Effector CD8-positive, alpha-beta T cell (primary cell): ENCODE measurements around the gene PAPPA.

Source experiments
- DNase-seq: peaks from one replicate; lab custom pipeline; 2025; lab: John Stamatoyannopoulos, UW

PAPPA gene

GRCh38 chr9:116383936-116384335 is 230.3 kb downstream of the PAPPA start:
- DNase-seq, result no peak

GRCh38 chr9:116387934-116388698 is 234.5 kb downstream of the PAPPA start:
- no peak for DNase-seq

DNA sequence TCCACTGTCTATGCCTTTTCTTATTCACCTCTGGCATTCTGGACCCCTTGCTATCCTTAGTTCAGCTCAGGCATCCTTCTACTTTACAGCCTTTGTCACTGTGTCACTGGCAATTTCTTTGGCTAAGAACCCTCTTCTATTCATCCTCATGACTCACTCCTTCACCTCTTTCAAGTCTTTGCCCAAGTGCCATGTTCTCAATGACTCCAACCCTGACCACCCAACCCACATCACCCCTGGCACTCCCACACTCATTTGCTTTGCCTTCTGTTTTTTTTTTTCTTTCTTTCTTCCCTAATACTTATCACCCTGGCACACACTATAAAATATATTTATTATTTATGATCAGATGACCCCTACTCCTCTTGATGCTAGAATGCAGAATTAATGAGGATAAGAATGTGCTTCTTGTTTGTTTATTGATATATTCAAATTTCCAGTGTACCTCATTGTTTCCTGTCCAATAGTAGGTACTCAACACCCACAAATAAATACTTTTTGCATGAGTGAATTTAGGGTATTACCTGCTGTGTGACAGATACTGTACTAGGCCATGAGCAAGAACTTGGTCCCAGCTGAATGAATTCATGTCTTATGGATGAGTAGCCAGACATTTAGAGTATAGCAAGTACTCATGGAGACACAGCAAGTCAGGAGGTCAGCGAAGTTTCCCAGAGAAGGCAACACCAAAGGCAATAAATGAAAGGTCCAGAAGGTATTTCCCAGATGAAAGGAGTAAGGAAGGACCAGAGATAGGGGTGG is 236.1 kb downstream of the PAPPA start:
- DNase-seq, result no peak

GRCh38 chr9:116390303-116391228 is 237.0 kb downstream of the PAPPA start:
- DNase-seq, result no peak

GRCh38 chr9:116391306-116391900 is 237.8 kb downstream of the PAPPA start:
- DNase-seq, result no peak

DNA sequence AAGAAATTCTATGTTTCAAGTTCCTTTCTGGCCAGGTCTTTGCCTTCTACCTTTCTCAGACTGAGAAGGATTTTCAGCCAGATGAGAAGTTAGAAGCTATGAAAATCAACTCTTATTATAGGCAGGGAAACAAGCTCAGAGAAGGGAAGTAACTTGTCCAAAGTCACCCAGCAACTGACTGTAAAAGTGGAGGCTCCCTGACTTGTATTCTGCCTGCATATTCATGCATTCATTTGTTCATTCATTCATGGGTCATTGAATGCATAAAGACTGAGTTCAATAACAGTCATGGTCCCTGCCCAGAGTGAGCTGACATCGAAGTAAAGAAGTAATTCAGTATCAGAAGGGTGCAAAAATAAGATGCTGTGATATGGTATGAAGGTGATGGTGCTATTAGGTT is 239.6 kb downstream of the PAPPA start:
- no peak for DNase-seq

DNA sequence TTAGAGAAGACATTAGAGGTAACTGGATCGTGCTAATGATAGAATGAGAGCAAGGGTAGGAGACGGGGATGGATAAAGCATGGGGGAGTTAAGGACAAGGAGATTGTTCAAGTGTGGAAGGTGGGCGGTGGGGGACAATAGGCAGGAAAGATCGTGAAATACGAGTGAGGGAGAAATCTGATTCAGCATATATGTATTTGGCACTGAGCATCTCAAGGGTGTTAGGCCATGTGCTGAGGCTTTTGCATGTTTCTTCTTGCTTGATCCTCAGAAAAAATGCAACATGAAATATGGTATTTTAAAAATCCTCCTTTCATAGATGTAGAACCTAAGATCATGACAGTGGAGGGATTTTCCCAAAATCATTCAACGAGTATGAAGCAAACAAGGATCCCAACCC is 240.5 kb downstream of the PAPPA start:
- DNase-seq, result no peak

GRCh38 chr9:116394894-116395698 is 241.5 kb downstream of the PAPPA start:
- DNase-seq, result no peak

DNA sequence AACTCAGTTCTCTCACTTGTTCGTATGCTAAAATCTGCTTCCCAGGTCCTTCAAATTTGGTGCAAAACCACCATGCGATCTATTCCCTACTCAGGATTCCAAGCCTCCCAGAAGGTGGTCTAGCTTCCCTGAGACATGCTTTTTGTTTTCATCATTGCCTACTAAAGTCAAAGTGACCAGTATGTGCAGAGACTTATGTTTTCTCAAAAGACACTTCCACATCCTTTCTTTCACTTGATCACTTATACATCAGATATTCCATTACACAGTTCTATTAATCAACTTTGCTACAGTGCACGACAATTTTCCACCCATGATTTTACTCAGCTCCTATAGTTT is 242.1 kb downstream of the PAPPA start:
- DNase-seq, result no peak

GRCh38 chr9:116403171-116403570 is 249.6 kb downstream of the PAPPA start:
- DNase-seq, result no peak

- no peak for DNase-seq
Measured at GRCh38 chr9:116404228-116404627, 250.6 kb downstream of the PAPPA start.

DNA sequence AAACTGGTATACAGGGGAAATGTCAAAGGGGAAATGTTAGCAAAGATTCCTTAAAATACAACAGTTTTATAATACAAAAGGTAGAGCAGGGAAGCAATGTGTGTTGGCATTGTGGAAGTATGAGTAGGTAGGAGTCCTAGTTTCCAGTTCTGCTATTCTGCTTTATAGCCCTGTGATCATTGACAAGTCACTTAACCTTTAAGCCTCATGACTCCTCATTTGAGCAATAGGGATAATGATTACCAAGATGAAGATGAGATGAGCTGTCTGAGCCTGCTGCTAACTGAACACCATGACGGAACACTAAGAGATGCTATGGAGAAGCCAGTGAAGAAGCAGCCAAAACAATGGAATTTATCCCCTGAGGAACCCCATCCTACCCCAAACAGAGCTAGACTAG is 251.7 kb downstream of the PAPPA start:
- no peak for DNase-seq

GRCh38 chr9:116406469-116406868 is 252.9 kb downstream of the PAPPA start:
- DNase-seq, result no peak

- DNase-seq, result no peak
Measured at GRCh38 chr9:116409129-116409528, 255.5 kb downstream of the PAPPA start.

DNA sequence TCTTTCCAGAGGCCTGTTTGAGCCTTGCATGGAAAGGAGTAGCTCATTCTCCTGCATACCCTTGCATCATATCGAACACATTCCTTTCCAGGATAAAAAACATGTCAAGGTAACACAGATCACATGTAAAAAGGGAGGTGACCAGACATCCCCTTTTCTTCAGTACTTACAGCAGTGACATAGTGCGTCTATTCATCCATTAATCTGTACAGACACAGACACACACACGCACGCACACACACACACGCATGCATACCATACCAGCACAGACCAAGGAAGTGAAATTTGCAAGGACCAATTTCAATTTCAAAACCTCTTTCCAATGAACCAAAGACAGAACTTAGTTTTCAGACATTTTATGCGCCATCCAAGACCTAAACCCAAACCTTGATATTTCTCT is 256.0 kb downstream of the PAPPA start:
- DNase-seq, result no peak

- no peak for DNase-seq
Measured at GRCh38 chr9:116411506-116411905, 257.9 kb downstream of the PAPPA start.

DNA sequence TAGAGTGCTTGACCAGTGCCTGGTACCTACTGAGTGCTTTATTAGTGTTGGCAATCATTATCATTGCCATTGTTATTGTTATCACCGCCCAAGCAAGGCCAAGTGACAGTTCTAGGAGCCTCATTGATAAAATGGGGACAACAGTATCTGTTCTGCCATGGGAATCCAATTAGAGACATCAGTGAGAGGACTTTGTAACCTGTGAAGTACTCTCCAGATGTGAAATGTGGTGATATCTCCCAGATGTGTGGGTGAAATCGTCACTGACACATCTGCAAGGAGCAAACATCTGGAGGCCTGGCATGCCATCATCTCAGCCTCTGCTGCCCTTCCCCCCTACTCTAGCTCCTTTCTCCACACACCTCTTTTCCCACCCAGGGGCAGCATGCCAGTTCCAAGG is 260.8 kb downstream of the PAPPA start:
- no peak for DNase-seq

- no peak for DNase-seq
Measured at GRCh38 chr9:116416421-116416820, 262.8 kb downstream of the PAPPA start.

GRCh38 chr9:116417464-116417863 is 263.9 kb downstream of the PAPPA start:
- DNase-seq, result no peak

- DNase-seq, result no peak
Measured at GRCh38 chr9:116419181-116419580, 265.6 kb downstream of the PAPPA start.

DNA sequence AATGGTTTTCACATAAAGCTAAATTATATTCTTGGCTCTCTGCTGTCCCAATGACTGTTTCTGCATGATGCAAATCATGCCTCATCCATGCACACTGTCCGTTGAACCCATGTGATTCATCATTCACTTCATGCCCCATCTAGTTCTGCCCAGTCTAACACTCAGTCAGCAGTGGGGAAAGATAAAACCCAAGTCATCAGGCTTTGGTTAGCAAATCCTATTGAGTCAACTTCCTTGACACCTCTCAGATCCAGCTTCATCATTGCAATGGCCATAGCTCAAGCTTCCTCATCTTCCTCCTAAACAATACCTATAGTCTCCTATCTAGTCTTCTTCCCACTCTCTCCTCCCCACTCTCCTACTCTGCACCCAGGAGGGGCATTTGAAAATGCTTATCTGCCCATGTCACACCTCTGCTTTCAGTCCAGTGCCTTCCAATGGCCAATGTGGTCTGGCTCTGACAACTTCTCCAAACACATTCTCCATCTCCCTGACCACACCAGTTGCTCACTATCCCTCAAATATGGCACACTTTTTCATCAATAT is 267.5 kb downstream of the PAPPA start:
- DNase-seq, result no peak
